ENCODE results near the gene RAD51B.
"Not testable (repeated sequence)": the region's sequence is repeated elsewhere in the genome, so short reads cannot be mapped to it uniquely, and the experiment has no call there.

Gene RAD51B

DNA sequence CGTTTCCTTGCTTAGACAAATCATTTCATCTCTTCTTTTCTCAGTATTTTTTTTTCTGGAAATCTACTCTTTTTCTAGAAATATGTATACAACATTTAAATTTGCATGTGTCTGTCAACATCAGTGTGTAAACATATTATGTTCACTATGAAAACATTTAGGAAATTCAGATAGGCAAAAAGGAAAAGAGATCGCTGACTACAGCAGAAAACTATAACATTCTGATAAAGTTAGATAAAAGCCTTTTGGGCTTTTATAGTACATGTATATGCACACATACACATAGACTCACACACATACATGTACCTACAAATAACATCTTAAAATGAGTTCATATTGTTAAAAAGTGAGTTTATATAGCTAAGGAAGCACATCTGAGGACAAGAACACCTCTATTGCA, 142.1 kb downstream of the RAD51B start:
- Mint-ChIP-seq H3K27me3 (no peaks in the 10 kb centered on the region), H3K4me1 (peaks cover 6% of the 10 kb centered on the region), H3K36me3 (peaks cover 10% of the 10 kb centered on the region), H3K27ac (peak overlapping the region; percentile 18), H3K4me3 (no peak overlapping the region), H3K9me3 (no peaks in the 10 kb centered on the region)
- DNase-seq (ENCODE audit: low spot score in 2 of 2) (no peak), ATAC-seq (ENCODE audit: low read depth) (peak; percentile 2)

DNA sequence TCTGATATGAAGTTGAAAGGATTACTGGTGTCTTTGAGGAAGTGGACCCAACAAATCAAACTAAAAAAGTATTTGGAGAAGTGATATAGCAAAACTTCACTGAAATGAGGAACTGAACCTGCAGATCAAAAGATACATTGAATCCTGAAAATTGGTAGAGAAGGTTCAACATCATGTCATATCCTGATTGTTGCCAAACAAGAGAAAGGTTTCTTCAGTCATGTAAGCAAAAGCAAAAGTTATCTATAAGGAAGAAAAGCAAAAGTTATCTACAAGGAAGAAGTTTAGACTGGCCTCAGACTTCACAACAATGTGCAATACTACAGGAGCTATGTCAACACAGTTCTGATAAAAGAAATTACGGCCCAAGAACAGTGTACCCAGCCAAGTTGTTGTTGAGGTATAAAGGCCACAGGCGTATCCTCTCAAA, 142.7 kb downstream of the RAD51B start:
- H3K27ac Mint-ChIP-seq: peak overlapping the region; percentile 18
- H3K27me3 Mint-ChIP-seq: no peaks in the 10 kb centered on the region
- DNase-seq (ENCODE audit: low spot score in 2 of 2) (peak in 1 of 2 donors; percentile 33), ATAC-seq (ENCODE audit: low read depth) (peak; percentile 94)
- H3K4me1 Mint-ChIP-seq: peaks cover 6% of the 10 kb centered on the region
- H3K4me3 Mint-ChIP-seq: no peak overlapping the region
- H3K36me3 Mint-ChIP-seq: peaks cover 16% of the 10 kb centered on the region
- no peaks in the 10 kb centered on the region for H3K9me3 Mint-ChIP-seq

DNA sequence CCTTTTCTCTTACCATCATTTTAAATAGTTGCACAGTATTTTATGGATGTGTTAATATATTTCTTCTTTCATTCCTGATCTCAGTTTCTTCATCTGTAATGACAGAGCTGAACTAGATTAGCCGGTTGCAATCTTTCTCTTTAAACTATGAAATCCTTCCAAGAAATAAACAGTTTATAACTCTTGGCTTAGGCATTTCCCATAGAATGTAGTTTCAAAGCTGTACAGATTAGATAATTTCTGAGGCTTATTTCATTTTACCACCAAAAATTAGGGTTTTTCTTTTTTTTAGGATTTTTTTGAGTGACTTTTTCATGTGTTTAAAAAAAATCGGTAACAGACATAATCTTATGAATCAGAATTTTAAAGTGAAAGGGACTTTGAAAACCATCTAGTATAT, 144.0 kb downstream of the RAD51B start:
- Mint-ChIP-seq H3K27ac (no peak overlapping the region), H3K9me3 (no peaks in the 10 kb centered on the region), H3K27me3 (no peaks in the 10 kb centered on the region), H3K4me3 (no peak overlapping the region), H3K4me1 (peaks cover 6% of the 10 kb centered on the region), H3K36me3 (peaks cover 25% of the 10 kb centered on the region)
- no peak for ATAC-seq (ENCODE audit: low read depth)
- no peak for DNase-seq (ENCODE audit: low spot score in 2 of 2)

DNA sequence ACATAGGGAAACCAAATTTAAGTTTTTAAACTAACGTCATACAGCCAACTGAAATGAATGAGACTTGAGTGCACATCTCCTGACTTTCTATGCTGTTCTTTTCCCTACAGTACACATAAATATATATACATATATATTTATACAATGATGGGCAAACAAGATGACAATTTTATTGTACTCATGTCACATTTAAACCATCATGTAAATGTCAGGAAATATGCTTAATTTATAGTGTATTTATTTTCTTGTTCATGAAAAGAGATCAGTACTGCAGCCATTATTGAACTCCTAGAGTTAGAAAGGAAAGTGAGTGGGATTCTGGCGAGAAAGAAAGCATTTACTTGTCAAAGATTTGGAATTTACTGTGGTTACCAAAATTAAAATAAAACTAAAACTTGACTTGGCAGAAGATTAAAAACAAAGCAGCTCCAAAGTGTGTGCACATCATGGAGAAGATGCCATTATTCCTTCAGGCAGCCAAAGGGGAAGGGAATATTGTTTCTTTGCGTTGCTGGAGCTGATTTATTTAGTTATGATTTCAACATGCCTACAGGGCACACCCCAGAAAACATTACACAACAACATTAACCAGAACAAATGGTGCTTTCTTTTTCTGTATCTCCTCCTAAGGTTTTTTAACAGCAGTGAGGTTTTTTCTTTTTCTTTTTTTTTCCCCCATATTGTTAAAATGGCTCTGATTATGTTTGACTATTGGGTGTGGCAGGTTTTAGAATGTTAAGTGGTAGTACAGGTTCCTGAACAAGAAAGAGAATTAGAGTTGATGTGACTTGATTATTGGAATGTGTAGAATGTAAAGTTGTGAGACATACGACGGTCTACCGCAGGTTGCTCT, 144.6 kb downstream of the RAD51B start:
- Mint-ChIP-seq H3K9me3 (no peaks in the 10 kb centered on the region), H3K36me3 (peaks cover 28% of the 10 kb centered on the region), H3K27ac (no peak overlapping the region), H3K4me1 (peaks cover 6% of the 10 kb centered on the region), H3K4me3 (no peak overlapping the region), H3K27me3 (no peaks in the 10 kb centered on the region)
- DNase-seq (ENCODE audit: low spot score in 2 of 2) (no peak), ATAC-seq (ENCODE audit: low read depth) (no peak)

DNA sequence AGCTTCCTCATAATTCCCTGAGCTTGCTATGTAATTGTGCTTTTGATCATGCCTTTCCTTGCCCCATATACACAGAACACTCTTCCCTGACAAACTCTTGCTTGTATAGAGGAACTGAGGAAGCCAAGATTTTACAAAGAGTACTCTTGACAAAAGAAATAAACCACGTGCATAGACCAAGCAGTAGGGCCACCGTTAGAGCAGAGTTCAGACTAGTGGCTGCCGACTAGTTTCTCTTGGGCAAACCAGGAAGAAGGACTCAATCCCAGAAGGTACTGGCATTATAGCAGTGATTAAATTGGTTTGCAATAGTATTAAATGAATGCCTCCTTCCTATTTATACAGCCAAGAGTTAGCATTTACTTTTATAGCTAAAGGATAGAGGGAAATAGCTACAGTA, 146.1 kb downstream of the RAD51B start:
- no peak for ATAC-seq (ENCODE audit: low read depth)
- H3K27ac Mint-ChIP-seq: no peak overlapping the region
- no peaks in the 10 kb centered on the region for H3K9me3 Mint-ChIP-seq
- no peaks in the 10 kb centered on the region for H3K27me3 Mint-ChIP-seq
- no peak for DNase-seq (ENCODE audit: low spot score in 2 of 2)
- peaks cover 28% of the 10 kb centered on the region for H3K36me3 Mint-ChIP-seq
- H3K4me1 Mint-ChIP-seq: peaks cover 6% of the 10 kb centered on the region
- no peak overlapping the region for H3K4me3 Mint-ChIP-seq

DNA sequence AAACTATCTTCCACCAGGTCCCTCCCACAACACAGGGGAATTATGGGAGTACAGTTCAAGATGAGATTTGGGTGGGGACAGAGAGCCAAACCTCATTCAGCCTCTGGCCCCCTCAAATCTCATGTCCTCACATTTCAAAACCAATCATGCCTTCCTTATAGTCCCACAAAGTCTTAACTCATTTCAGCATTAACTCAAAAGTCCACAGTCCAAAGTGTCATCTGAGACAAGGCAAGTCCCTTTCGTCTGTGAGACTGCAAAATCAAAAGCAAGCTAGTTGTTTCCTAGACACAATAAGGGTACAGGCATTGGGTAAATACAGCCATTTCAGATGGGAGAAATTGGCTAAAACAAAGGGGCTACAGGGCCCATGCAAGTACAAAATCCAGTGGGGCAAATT, 147.6 kb downstream of the RAD51B start:
- DNase-seq (ENCODE audit: low spot score in 2 of 2): no peak
- peaks cover 28% of the 10 kb centered on the region for H3K36me3 Mint-ChIP-seq
- H3K4me1 Mint-ChIP-seq: peaks cover 2% of the 10 kb centered on the region
- no peak overlapping the region for H3K27ac Mint-ChIP-seq
- no peak for ATAC-seq (ENCODE audit: low read depth)
- no peak overlapping the region for H3K4me3 Mint-ChIP-seq
- H3K9me3 Mint-ChIP-seq: no peaks in the 10 kb centered on the region
- no peaks in the 10 kb centered on the region for H3K27me3 Mint-ChIP-seq

DNA sequence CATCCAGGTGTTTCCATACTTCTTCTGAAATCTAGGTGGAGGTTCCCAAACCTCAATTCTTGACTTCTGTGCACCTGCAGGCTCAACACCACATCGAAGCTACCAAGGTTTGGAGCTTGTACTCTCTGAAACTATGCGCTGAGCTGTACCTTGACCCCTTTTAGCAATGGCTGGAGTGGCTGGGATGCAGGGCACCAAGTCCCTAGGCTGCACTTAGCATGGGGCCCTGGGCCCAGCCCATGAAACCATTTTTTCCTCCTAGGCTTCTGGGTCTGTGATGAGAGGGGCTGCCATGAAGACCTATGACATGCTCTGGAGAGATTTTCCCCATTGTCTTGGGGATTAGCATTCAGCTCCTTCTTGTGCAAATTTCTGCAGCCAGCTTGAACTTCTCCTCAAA, 148.4 kb downstream of the RAD51B start:
- H3K27me3 Mint-ChIP-seq; H3K4me3 Mint-ChIP-seq; H3K4me1 Mint-ChIP-seq; ATAC-seq (ENCODE audit: low read depth); DNase-seq (ENCODE audit: low spot score in 2 of 2); H3K9me3 Mint-ChIP-seq; H3K27ac Mint-ChIP-seq: not testable (repeated sequence)
- H3K36me3 Mint-ChIP-seq: peaks cover 28% of the 10 kb centered on the region

DNA sequence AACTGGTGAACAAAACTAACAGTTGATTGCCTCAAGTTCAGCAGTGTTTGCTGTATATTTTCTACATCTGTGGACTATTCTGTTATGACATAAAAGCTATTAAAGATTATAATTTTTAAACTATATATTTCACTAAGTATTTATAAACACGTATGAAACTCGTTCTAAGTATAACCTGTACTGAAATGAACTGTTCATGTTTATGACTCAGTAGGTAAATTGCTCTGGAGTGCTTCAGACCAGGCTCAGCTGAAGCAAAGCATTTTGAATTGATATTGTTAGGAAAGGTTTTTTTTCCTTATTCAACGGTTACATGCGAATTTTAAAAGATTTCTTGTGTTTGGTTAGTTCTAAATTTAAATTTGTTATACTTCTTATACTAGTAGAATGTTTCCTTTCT, 151.3 kb downstream of the RAD51B start:
- Mint-ChIP-seq H3K36me3 (peaks cover 23% of the 10 kb centered on the region), H3K27me3 (no peaks in the 10 kb centered on the region), H3K4me3 (no peak overlapping the region), H3K9me3 (no peaks in the 10 kb centered on the region), H3K4me1 (no peaks in the 10 kb centered on the region), H3K27ac (no peak overlapping the region)
- DNase-seq (ENCODE audit: low spot score in 2 of 2): no peak
- ATAC-seq (ENCODE audit: low read depth): no peak

DNA sequence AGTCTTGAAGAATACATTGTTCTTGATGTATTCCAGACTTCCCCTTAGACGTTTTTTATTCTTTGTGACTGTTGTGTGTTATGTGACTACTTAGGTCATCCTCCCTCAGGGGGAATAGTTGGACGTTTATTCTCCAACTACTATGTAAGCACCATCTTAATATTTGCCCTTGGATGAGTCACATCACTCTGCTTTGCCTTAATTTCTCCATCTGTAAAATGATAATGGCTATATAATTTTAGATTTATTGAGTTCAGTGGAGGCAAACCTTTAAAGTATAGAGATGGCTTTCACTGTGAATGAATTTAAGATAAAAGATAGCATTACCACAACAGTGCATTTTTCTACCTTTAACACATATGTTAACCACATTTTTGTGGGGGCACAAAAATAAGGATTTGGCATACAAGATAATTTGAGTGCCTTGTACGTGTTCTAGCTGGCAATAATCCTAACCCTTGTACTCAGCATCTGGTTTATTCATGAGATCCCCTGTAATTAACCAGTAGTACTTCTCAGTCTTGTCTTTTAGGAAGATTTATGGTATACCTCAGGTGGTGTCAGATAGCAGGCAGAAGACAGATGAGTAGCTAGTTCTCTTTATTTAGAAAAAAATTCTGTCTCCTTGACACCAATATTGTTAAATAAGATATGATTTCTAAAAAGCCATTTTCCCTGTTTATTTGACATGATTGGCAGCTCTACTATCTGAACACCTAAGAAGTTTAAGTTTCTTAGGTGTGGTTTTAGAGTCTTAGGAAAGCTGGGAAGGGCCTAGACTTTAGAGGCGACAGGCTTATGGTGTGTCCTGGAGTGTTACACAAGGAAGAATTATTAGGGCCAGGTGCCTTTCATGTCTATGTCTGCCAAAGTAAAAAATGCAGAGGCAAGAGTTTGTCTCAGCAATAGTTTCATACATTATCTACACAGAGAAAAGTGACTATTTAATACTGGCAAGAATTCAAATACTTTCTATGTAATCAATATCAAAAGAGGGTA, 152.3 kb downstream of the RAD51B start:
- H3K4me1 Mint-ChIP-seq: no peaks in the 10 kb centered on the region
- H3K9me3 Mint-ChIP-seq: no peaks in the 10 kb centered on the region
- H3K27me3 Mint-ChIP-seq: no peaks in the 10 kb centered on the region
- ATAC-seq (ENCODE audit: low read depth) (no peak), DNase-seq (ENCODE audit: low spot score in 2 of 2) (no peak)
- H3K36me3 Mint-ChIP-seq: peaks cover 17% of the 10 kb centered on the region
- H3K27ac Mint-ChIP-seq: no peak overlapping the region
- no peak overlapping the region for H3K4me3 Mint-ChIP-seq

DNA sequence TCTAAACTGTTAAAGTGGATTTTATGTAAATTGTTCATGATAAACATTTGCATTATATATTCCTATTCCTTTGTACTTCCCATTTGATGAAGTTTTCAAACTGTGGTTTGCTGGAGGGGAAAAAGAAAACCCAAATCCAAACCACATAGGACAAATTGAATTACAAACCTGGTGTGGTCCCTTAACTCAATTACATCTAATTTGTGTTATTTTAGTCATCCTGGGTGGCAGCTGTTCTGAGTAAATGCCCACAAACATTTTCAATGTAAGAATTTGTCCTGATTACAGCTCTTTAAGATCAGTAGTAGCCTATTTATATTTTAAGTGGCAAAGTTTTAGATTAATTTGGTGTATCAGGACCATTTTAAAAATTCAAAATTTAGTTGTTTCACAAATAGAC, 153.9 kb downstream of the RAD51B start:
- H3K27ac Mint-ChIP-seq: no peak overlapping the region
- H3K4me1 Mint-ChIP-seq: peaks cover 2% of the 10 kb centered on the region
- ATAC-seq (ENCODE audit: low read depth) (no peak), DNase-seq (ENCODE audit: low spot score in 2 of 2) (no peak)
- H3K27me3 Mint-ChIP-seq: no peaks in the 10 kb centered on the region
- H3K4me3 Mint-ChIP-seq: no peak overlapping the region
- no peaks in the 10 kb centered on the region for H3K9me3 Mint-ChIP-seq
- H3K36me3 Mint-ChIP-seq: peaks cover 6% of the 10 kb centered on the region

DNA sequence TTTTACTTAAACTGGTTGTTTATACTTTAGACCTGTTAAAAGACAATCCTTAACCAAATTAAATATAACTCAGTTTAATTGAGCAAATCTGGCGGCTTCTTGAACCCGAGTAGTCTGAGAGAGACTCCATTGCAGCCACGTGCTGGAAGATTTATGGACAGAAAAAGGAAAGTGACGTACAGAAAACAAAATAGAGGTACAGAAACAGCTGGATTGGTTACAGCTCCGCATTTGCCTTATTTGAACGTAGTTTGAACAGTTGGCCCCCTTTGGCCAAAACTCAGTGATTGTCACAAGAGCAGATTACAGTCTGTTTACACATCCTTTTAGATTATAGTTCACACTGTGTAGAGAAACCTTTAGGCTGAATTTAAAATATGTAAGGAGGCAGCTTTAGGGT, 155.9 kb downstream of the RAD51B start:
- no peak for DNase-seq (ENCODE audit: low spot score in 2 of 2)
- no peak overlapping the region for H3K4me3 Mint-ChIP-seq
- H3K9me3 Mint-ChIP-seq: no peaks in the 10 kb centered on the region
- ATAC-seq (ENCODE audit: low read depth): no peak
- H3K27ac Mint-ChIP-seq: no peak overlapping the region
- H3K4me1 Mint-ChIP-seq: peaks cover 2% of the 10 kb centered on the region
- H3K36me3 Mint-ChIP-seq: peaks cover 7% of the 10 kb centered on the region
- H3K27me3 Mint-ChIP-seq: no peaks in the 10 kb centered on the region

DNA sequence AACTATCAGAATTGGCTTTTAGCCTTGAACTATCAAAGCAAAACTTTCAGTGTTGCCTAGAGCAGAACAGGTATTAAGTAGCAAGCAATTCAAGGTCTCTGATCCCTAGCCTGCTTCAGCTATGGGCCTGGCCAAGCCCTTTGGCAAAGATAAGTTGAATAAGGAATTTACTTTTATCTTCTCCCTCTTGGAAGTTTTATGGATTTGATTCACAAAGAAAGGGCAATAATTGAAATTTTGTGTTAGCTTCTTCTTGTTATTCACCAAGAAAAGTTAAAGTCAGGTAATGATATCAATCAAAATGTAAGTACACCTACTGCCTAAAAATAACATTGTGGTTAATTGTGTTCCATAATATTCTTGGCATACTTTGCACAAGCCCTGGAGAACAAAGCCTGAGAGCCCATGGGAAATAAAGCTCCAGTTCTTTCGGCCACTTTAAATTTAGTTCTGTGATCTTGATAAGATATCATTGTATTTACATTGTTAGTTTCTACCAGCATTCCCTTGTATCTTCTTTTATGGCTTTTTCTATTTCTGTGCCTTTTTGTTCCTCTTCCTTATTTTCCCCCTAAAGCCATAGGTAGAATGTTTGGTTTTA, 158.0 kb downstream of the RAD51B start:
- Mint-ChIP-seq H3K27me3 (no peaks in the 10 kb centered on the region), H3K4me3 (no peak overlapping the region), H3K27ac (no peak overlapping the region), H3K4me1 (peaks cover 2% of the 10 kb centered on the region), H3K36me3 (peaks cover 7% of the 10 kb centered on the region), H3K9me3 (no peaks in the 10 kb centered on the region)
- ATAC-seq (ENCODE audit: low read depth) (no peak), DNase-seq (ENCODE audit: low spot score in 2 of 2) (no peak)

DNA sequence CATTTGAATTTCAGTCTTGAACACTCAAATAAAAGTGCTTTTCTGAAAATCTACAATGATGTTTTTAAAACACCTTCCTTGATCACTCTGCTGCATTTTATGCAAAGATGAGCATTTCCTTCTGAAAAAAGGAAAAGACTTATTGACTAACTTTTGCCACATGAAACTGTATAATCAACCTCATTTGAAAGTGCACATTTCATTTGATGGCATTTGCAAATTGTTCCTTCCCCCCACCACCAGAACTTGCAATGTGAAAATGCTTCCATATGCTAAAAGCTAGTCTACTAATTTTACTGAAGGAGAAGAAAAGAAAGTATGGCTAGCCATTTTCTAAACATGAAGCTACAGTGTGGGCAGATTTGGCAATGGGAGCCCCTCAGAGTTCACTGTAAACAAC, 159.2 kb downstream of the RAD51B start:
- ATAC-seq (ENCODE audit: low read depth) (no peak), DNase-seq (ENCODE audit: low spot score in 2 of 2) (no peak)
- Mint-ChIP-seq H3K27me3 (no peaks in the 10 kb centered on the region), H3K9me3 (no peaks in the 10 kb centered on the region), H3K27ac (no peak overlapping the region), H3K36me3 (peaks cover 7% of the 10 kb centered on the region), H3K4me3 (no peak overlapping the region), H3K4me1 (peaks cover 2% of the 10 kb centered on the region)

Measured in memory B cell (primary cell).